Activated CD8-positive, alpha-beta memory T cell treated with anti-CD3 and anti-CD28 coated beads for 4 hours (primary cell): ENCODE data around the gene MRGPRE.
"Not testable (repeated sequence)": the region's sequence is repeated elsewhere in the genome, so short reads cannot be mapped to it uniquely, and the experiment has no call there.

Source experiments
- DNase-seq, 2 donors: peaks; one replicate each; pipeline ENCODE4 v3.0.0-alpha.2; 2020; ENCODE audit warnings: low read depth in 2 of 2

The MRGPRE gene, protein sequence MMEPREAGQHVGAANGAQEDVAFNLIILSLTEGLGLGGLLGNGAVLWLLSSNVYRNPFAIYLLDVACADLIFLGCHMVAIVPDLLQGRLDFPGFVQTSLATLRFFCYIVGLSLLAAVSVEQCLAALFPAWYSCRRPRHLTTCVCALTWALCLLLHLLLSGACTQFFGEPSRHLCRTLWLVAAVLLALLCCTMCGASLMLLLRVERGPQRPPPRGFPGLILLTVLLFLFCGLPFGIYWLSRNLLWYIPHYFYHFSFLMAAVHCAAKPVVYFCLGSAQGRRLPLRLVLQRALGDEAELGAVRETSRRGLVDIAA

DNA sequence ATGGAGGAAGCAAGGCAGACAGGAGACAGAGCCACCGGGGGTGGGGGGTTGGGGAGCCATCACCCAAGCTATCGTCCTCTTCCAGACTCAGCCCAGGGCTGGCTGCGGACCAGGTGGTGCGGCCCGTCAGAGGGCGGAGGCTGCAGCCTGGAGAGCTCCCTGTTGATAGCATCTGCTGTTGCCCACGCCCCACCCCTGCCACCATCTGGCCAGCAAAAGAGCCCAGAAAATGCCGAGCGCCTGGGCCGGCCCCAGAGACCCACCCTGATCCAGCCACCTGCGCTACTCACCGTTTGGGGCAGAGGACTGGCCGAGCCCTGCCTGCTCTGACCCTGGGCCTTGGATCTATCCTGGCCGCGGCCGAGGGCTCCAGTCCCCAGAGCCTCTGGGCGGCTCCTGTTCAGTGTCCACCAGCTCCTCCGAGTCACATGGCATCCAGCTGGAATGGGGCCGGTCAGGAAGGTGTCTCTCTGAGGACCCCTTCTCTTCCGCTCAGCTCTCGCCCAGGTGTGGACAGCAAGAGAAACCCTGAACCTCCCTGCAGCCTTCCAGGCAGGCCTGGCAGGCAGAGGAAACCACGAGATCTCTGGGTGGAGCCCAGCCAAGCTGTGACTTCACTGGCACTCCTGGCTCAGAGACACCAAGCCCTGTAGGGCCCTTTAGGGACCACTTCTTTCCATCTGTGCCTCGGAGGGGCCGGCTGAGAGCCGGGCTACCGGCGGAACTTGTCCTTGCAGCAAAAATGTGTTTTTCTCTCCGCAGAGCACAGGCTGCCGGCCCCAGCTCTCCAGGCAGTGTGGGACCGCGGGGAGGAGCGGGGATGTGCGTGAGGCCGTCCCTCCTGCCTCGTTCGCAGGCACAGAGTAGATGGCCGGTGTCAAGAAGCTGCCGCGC lies at the start of gene MRGPRE:
MRGPRE (minus strand) TSS at position 567 of the 894 bp plus-strand sequence. CDS start 3,618 bp downstream, outside the sequence.
- DNase-seq = no peak

DNA sequence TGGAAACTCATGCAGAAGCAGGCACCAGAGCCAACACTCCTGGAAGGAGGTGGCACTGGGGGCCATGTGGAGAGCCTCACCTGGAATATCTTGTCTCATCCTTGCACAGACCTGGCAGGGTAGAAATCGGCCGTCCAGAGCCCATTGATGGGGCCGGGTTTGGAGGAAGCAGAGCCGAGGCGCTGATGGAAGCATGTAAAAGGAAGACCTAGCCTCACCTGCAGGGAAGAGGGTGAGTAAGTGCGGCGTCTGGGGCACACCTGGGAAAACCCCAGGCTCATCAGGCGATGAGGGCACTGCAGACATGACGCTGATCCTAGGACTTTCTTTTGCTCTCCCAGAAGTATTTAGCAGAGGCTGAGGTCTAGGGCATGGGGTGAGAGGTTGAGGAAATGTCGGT lies 48.9 kb upstream of the MRGPRE start:
- not testable (repeated sequence) for DNase-seq

DNA sequence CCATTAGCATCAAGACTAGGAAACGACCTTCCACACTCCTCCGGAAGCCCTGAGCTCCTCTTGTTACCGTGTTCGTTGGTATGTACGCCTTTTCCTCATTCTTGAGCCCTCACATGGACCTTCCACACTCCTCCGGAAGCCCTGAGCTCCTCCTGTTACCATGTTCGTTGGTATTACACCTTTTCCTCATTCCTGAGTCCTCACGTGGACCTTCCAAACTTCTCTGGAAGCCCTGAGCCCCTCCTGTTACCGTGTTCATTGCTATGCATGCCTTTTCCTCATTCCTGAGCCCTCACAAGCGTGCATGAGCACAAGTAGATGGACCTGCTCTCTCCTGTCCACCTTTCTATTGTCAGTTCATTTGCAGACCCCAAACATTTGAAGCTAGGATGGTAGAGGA lies 48.4 kb upstream of the MRGPRE start:
- not testable (repeated sequence) for DNase-seq

DNA sequence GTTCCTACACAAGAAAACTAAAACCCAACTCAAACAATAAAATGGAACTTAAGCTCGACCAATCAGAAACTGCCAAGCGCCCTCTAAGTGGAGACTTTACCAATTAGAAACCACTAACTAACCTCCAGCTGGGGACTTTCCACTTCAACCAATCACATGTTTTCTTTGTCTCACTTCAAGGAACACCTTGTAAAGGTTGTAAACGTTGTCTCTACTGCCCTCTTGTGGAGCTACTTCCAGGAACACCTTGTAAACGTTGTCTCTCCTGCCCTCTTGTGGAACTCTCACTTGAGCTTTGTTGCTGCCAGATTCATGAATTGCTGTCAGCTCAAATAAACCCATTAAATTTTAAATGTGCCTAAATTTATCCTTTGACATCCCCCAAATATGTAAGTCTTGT lies 46.7 kb upstream of the MRGPRE start:
- not testable (repeated sequence) for DNase-seq

DNA sequence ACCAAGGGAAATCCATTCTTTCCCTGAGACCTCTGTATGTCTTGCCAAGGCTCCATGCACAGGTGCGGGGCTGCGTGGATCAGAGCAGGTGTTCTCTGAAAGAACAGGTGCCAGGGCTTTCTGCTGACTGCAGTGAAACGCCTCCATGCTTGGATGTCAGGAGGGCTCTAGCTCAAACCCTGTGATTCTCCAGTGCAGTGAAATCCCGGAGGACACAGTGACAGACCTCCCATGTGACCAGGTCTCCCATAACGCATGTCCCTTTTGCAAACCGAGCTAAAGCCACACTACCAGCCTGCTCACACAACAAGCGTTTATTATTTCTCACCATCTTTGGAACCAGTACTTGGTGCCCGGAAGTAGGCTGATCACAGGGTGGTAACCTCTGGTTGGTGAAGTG lies 41.4 kb upstream of the MRGPRE start:
- not testable (repeated sequence) for DNase-seq

DNA sequence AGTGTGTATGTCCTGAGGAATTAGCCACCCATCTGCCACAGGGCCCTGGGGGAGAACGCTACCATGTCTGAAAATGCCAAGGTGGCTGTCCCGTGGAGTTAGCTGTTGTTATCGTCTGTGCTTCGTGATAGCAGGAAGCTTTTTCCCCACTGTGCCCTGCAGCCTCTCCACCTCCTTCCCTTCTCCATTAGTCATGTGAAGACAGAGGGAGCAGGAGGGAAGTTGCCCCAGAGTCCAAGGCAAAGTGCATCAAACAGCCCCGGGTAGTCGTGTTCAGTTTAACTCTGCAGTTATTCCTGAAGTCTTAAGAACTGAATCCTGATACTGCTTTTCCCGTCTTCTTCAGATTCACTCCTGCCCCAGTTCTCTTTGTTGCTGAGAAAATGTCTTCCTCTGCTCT lies 30.3 kb upstream of the MRGPRE start:
- not testable (repeated sequence) for DNase-seq

DNA sequence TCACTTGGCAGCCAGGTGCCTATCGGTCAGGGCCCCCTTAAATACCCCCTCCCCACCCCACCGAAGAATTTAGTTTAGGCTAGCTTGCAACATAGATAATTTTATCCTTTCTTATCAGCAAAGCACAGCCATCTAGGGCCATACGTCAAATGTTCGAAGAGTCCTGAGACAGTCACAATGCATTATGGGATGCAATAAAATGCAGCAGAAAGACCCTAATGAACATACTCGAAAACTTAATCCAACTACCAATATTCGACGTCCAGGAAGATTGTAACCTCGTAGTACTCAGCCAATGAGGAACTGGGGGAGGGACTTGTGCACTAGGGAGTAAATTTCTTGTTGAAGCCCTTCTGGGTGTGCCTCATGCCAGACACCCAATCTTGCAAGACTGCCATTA lies 29.6 kb upstream of the MRGPRE start:
- DNase-seq = not testable (repeated sequence)

DNA sequence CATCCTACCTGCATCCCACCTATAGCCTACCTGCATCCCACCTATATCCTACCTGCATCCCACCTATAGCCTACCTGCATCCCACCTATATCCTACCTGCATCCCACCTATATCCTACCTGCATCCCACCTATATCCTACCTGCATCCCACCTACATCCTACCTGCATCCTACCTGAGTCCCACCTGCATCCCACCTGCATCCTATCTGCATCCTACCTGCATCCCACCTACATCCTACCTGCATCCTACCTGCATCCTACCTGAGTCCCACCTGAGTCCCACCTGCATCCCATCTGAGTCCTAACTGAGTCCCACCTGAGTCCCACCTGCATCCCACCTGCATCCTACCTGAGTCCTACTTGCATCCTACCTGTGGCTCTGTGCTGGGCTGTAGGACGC lies 25.3 kb upstream of the MRGPRE start:
- DNase-seq = not testable (repeated sequence)

DNA sequence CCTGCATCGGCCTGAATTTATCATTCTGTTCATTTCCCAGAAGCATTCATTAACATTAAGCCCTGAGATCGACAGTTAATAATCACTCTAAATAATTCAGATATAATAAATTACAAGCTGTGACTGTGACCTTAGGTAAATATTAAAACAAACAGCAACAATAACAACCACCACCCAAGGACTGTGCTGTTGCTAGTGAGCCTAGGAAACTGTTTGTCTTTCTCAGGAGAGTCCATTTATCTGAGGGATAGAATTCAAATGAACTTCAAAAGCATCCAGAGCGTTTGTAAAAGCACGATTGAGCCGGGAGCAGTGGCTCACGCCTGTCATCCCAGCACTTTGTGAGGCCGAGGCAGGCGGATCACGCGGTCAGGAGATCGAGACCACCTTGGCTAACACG lies 23.0 kb upstream of the MRGPRE start:
- not testable (repeated sequence) for DNase-seq

DNA sequence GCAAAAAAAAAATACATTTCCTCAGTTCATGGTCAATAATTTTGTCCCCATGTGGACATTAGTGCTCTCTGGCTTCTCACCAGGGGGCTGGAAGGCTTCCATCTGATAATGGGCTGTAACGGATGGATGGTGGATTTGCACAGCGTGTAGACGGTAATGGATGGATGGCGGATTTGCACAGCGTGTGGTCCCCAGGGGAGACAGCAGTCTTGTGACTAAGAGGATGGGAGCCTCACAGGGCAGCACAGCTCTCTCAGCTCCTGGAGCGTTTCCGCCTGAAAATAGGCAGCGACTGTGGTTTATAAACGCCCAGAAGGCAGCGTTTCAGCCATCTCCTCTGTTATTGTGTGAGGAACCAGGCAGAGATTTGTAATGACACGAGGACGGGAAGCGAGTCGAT lies 22.6 kb upstream of the MRGPRE start:
- DNase-seq = not testable (repeated sequence)

DNA sequence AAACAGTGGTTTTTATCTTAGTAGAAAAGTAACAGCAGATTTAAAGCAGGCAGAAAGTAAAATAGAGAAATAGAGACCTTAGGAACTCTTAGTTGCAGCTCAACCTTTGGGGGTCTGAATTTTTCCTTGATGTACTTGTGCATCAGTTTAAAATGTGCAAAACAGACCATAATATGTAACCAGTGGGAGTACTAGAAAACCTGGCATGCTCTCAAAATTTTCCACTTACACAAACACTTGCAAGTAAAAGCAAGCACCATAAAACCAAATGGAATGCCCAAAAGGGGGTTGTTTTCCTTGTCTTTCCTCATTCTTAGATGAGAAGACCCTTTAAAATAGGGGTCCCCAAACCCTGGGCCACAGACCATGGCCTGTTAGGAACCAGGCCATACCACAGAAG lies 12.9 kb upstream of the MRGPRE start:
- DNase-seq = no peak

DNA sequence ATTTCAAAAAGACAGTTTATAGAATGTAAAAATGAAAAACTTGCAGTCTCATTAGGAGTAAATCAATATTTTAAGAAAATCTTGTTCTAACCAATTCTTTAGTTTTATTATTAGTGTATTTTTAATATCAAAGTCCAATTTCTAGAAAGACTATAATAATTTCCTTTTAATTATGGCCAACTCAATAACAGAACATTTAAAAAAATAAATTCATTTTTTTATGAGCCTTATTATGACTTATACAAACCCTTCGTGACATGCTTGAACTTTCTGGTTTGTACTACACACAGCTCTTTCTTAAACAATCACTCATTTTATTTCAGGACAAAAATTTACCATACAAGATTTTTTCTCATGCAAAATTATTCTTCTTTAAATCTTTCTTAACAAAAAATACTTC lies 11.7 kb upstream of the MRGPRE start:
- no peak for DNase-seq

DNA sequence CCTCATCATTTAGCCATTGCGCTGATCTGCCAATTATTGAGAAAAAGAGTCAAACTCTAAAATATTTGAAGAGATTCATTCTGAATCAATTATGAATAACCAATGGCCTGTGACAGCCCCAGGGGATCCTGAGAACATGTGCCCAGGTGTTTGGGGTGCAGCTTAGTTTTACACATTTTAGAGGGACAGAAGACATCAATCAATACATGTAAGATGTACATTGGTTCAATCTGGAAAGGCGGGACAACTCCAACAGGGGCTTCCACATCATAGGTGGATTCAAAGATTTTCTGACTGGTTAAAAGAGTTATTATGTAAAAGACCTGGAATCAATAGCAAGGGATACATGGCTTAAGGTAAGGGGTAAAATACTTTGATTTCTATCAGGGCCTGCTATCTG lies 4.9 kb upstream of the MRGPRE start:
- no peak for DNase-seq

DNA sequence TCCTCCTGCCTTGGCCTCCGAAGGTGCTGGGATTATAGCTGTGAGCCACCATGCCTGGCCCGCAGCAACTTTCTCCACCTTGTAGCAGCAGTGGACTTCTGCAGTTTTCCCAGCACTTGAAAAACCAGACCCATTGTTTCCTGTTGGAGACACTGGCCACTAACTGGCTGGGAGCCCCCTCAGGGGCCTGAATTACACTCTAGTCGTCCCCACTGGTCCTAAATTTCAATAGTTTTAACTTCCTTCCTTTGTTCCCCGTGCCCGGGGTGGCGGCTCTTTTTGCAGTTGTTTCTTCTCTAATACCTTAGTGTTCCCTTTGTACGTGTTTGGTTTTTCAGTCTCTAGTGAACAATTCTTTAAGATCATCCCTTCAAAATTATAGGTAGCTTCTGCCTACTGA lies 2.6 kb upstream of the MRGPRE start:
- DNase-seq = no peak

DNA sequence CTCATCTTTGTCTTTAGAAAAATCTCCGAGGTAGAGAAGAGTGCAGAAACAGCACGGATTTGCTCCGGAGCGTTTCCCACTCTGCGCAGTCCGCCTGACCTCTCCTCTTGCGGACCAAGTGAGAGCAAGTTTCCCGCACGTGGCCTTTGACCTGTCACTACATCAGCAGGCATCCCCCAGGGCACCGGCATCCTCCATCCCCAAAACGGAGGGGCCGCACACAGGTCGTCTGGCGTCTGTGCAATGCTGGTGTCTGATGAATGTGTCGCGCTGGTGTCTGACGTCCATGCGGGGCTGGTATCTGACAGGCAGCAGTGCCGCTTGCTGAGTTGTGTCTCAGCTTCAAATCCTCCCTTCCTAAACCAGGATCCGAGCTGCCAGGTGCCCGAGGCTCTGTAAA lies 739 bp upstream of the MRGPRE start:
- DNase-seq = no peak

DNA sequence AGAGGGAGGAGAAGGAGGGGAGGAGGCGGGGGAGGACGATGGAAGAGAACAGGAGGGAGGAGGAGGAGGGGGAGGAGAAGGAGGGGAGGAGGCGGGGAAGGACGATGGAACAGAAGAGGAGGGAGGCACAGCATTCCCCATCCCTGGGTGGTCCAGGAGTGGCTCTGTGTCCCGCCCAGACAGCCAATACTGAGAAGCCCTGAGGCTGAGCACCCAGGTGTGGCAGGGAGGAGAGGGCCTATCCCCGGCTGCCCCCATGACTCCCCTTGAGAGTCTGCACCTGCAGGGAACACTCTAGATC lies 717 bp downstream of the MRGPRE start:
- no peak for DNase-seq

DNA sequence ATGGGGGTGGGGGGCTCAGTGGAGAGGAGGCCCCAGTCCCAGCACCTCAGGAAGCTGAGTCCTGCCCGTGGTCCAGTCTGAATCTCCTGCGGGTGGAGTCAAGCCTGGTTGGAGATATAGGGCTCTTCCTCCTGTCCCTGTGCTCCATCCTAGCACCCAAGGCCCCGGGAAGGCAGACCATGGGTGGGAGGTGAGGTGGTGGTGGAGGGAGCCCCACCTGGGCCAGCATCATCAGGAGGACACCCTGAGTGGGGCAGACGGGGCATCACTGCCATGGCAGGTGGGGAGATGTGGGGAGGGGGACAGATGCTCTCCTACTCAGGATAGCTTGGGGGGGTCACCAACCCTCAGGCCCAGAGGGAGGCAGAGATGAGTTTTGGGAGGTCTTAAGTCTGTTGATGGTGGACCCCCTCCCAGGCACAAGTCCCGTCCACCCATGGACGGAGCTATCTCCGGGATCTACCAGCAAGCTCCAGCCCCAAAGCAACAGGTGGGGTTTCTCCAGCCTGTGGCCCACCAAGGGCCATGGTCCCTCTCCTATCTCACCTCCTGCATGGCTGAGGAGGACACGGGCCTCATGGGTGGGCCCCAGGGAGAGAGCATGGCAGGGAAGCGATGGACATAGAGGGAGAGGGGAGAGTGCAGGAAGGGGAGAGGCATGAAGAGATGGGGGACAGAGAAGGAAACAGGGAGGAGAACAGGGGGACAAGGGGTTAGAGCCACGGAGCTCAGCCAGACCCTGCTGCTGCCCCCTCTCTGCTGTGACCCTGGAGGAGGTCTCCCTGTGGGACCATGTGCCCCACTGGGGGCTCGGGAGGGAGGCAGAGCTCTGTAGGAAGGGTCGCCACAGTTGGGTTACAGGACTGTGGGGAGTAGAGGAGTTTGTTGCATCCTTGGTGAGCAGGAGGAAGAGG lies 1.3 kb downstream of the MRGPRE start:
- DNase-seq = no peak

DNA sequence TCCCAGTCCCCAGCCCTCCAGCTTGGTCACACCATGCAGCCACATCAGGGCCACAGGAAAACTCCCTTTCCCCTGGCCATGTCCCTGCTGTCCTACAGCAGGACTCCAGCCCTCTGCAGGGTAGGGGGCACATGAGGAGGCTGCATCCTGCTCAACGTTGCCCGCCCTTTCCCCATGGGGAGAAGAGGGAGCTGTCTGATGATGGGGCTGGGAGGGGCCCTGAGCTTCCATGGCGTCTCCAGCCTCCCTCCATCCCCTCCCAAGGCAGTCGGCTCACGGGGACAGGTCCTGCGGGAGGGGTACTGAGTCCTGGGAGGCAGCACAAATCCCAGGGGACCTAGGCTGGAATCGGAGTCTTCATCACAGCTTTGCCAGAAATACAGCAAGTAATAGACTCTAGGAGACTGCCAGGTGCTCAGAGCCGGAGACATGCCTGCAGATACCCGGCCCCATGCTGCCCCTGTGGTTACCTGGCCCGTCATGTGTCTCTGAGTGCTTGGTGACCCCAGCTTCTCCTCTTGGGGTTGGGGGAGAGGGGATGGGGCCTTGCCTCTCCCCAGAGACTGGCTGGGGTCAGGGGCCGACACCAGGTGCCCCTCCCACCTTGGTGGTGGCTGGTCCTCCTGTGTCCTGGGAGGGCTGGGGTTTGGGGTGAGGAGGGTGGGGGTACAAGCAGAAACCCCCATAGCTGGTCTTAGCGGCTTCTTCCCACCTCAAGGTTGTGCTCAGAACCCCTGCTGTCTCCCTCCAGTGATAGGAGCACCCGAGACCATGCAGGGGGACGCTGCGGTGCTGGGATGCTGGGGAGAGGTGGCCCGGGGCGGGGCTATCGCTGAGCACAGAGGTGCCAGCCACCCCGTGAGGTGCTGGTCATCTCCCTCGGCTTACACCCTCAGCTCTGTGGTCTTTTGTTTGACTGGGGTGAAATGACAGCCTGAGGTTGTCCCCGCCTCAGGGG lies 2.3 kb downstream of the MRGPRE start:
- no peak for DNase-seq

DNA sequence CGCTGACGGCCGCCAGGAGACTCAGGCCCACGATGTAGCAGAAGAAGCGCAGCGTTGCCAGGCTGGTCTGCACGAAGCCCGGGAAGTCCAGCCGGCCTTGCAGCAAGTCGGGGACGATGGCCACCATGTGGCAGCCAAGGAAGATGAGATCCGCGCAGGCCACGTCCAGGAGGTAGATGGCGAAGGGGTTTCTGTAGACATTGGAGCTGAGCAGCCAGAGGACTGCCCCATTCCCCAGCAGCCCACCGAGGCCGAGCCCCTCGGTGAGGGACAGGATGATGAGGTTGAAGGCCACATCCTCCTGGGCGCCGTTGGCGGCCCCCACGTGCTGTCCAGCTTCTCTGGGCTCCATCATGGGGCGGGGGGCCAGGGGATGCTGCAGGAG lies 3.8 kb downstream of the MRGPRE start:
- no peak for DNase-seq

DNA sequence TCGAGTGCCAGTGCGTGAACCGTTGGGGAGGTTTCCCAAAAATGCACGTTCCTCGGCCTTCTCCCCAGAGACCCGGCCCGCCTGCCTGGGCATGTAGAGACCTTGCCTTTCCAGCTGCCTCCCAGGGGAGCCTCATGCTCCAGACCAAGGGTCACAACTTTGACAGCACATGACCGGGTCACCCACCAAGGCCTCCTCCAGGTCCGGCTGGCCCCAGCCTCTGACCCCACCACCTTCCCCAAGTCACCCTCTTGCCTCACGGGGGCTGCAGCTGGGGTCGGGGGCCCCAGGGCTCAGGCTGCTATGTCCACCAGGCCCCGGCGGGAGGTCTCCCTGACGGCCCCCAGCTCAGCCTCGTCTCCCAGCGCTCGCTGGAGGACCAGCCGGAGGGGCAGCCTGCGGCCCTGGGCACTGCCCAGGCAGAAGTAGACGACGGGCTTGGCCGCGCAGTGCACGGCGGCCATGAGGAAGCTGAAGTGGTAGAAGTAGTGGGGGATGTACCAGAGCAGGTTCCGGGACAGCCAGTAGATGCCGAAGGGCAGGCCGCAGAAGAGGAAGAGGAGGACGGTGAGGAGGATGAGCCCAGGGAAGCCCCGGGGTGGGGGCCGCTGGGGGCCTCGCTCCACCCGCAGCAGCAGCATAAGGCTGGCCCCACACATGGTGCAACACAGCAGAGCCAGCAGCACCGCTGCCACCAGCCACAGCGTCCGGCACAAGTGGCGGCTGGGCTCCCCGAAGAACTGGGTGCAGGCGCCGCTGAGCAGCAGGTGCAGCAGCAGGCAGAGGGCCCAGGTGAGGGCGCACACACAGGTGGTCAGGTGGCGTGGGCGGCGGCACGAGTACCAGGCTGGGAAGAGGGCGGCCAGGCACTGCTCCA lies 4.4 kb downstream of the MRGPRE start:
- DNase-seq = no peak
